NCI-H82 treated with DMSO at 0.1 percent for 48 hours (cell line): ENCODE results near the gene EYA4.

Experiments used
- DNase-seq: peaks from one replicate; lab custom pipeline; 2025; ENCODE audit not compliant: unreplicated experiment; lab: John Stamatoyannopoulos, UW

The EYA4 gene

DNA sequence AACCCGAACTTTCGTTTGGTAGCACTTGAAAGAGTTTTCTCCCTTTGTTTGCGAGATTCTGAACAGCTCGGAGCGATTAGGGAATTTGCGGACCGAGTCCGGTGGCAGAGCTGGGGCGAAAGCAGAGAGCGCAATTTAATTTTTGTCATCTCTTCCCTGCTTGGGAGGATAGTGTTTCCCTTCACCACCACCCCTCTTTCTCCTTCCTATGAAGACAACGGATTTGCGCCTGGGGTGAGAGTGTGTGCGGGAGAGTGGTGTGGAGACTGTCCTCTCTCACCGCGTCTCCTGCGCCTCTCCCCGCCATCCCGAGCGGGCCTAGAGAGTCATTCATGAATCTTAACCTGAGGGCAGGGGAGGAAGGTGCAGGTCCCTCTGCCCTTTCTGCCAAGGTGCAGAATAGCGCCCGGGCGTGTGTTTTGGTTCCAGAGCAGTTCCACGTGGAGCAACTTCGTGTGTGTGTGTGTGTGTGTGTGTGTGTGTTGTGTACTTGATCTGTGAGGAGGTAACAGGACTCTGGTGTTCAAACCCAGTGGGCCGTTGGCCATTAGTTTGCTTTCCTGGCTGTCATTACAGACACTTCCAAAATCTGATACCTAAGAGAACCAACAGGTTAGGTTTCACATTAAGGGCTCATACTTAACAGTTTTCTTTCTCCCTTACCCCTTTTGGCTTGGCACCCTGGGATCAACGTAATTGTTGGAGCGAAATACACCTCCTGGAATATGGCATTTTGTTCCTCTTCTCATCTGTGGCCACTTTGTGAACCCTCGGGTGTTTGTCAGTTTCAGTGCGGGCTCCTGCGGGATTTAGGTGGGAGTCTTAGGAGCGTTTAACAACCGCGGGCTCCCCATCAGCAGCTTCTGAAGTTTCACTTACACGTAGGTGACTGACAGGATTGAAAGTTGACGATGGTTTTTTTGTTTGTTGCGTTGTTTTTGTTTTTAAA is 1.8 kb downstream of the EYA4 start:
- no peak for DNase-seq

DNA sequence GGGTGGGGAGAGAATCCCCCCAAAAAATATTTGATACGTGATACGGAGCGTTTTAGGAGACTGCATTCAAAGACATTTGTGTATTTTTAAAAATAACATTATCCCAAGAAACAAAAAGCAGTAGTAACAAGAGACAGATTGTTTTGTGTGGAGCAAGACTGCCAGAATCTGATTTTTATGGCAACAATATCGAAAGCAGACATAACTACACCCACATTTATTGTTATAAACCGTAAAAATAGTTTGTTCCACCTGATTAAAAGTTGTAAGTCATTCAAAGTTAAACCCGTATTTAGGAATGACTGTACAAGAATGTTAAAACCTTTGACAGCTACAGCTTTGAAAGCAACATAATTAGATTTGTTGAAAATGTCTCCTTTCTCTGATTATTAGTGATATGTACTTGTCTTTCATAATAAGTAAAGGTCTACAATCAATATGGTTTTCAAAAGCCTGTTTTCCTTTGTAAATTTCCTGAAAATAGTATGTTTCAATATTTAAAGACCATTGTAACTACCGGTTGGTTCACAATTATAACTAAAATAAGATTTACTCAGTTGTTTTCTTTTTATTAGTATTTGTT is 2.7 kb downstream of the EYA4 start:
- DNase-seq, result no peak

DNA sequence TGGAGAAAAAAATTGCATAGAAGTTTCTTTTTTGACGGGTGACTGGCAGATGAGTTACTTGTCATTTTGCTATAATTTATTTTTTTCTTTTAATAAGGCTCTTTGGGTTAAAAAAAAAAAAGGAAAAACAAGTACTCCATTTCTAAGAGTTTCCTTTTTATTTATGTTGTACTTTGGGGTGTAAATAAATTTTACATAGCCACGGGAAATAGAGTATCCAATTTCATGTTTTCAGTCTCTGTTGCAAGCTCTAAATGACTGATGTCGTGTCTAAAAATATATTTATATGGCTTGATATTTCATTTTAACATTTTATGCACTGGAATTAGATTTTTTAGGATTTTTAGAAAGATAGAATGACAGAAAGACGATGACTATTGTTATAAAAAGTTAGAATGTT is 3.4 kb downstream of the EYA4 start:
- DNase-seq, result no peak

DNA sequence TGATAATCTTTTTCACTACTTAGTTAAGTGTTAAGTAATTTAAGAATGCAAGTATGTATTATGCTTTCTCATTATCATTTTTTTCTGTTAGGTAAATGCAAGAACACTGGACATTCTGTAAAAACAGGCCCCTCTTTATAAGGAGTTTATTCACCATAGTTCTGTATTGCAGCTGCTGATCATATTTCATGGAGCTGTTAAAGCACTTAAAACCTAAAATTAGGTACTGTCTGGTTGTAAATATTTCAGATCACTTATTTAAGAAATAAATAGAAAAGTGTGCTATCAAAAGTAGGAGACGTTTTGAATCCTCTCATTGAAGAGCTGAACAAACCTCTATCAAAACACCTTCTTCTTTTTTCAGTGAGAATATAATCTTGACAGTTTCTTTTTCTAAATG is 3.9 kb downstream of the EYA4 start:
- DNase-seq, result no peak

DNA sequence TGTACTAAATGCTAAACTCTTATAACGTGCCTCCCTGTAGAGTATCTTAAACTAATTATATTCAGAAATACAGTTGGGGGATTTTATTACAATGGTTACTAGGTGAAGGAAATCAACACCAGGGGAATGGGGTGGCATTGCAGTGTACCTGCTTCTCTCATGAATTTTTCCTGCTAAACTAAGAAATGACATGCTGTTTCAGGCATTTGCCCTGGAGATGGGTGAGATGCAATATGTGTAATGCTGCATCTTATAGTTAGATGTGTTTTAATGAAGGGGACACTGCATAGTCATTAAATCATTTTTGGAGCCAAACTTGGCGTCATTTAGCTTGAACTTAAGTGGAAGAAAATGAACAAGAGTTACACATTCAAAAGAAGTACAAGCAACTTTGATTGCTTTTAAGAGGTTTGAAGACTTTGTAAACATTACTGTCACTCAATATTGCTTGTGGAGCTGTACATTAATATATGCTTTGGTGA is 4.3 kb downstream of the EYA4 start:
- DNase-seq, result no peak

DNA sequence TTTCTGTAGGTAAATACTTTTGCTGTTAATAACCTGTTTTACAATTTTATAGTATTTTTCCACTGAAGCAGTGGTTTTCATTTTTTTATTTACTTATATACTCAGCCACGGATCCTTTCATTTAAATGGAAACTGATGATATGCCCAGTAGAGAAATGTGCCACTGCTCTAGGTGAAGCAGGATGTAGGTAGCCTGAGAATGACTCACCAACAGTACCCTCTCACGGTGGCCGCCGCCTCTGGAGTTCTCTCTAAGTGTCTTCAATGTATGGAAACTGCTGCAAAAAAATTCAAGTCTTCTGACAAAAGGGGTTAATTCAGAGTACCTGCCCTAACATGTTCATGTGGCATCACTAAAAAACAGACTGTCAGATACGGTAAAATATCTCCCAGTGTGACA is 6.4 kb downstream of the EYA4 start:
- DNase-seq, result no peak

DNA sequence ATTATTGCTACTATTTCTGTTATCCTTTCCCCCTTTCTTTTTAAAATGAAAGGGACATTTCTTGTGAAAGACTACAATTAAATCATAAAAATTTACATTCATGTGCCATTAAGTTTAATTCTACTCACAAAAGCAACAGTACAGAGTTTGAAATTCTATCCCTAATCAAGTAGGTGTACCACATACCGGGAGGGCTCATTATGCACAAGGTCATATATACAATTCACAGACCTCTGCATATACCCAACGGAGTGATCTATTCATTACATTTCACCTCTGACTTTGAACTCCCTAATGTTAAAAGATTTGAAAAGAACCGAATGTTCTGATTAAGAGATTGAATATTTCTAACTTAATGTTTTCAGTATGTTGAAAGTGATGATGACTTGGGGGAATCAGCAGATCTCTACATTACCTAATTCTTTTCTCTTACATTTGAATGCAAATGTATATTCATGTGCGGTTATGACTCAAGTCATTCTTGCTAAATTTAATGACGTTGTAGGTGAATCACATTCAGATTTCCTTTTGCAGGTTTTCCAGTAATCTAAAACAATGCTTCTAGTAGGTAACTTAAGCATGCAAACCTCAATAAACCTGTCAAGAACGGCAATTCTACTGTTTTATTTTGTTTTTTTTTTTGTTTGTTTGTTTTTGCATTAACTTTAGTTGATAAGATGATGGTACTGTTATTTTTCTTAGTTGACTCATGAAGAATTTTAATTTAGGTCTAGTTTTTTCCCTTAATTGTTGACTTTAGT is 7.3 kb downstream of the EYA4 start:
- DNase-seq, result no peak

DNA sequence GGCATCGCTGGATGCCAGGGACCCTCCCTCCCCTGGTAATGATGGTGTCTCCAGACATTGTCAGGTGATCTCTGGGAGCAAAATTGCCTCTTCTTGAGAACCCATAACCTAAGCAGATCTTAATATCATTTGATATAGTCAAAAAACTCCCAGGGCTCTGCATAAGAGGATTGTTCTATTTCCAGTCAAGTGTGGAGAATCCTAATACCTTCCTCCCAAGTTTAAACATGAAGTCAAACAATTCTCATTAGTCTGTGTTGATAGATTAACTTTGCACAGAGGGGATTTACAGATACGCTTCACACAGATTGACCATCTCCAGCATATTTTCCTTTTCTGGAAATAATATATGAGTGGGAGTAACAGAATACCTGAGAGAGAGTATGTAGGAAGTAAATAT is 10.5 kb downstream of the EYA4 start:
- no peak for DNase-seq

DNA sequence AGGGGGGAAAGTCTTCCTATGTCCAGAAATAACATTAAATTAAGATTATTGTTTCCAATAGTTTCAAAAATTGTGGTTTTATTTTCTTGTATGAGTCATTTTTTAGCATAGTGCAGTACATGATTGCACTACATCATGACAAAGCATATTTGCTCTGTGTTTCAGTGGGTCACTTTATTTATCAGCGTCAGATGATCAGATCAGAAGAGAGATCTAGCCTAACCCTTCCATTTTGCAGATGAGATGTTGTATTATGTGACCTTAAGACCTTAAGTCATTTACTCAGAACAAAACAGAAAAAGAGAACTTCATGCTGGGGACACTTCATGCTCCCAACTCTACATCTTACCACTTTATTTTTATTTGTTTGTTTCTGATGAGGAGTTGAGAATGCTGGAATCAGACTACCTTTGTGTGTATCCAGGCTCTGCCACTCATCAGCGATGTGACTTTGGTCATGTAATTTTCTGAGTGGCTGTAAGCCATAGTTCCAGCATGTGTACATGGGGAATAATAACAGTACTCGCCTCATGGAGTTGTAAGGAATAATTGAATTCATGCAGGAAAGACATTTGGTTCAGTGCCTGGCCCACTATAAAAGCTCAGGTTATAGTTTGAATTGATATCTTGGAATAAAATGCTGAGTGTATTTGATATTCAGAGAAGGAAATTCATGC is 13.5 kb downstream of the EYA4 start:
- no peak for DNase-seq

DNA sequence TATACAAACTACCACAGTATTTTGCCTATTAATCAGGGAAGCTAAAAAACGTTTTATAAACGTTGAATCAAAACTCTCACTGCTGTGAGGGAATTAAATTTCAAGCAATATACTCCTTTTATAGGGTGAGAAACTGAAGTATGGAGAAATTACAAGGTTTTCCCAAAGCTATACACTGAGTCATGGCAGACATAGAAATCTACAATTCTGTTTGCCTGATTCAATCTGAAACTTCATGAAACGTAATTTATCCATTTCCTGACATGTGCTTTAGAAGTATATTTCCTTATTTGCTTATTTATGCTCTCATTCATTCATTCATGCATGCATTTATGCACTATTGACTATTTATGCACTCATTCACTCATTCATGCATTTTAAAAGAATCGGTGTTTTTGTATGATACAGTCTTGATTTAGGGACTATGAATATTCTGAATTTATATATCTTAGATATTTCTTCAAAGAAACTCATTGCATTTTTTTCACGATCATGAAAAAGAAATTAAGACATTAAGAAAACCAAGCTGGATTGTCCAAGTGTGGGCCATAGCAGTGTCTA is 16.5 kb downstream of the EYA4 start:
- DNase-seq, result no peak

DNA sequence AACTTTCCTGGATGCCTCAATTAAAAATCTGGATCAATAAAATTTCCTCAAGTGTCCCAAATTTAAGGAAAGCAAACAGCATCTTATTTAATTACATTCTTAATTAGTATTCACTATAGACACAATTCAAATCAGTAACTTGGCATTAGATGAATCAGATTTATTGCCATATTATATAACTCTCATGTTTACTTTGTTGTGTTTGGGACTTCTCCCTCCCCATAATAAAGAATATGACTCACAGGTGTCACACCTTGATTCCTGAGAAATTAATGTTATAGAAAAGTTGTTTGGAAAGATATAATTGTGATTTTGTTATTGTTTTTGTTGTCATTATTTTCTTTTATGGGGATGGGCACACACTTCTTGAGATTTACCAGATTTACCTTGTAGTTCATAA is 18.4 kb downstream of the EYA4 start:
- no peak for DNase-seq

DNA sequence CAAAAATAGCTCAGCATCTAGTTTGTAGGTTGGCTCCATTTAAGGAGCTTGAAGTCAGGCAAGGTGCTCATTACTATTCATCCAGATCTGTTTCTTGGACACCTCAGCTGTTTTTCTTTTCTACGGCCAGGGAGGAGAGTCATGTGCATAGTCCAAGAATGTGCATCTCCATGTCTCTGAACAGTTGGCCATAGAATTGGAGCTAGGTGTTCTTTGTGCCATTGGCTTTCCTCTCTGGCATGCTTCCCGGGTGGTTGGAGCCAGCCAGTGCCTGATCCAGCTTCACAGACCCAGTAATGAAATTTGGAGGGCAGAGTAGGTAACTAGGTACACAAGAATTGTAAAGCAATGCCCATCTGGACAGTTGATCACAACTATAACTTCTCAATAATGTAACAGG is 21.6 kb downstream of the EYA4 start:
- no peak for DNase-seq

DNA sequence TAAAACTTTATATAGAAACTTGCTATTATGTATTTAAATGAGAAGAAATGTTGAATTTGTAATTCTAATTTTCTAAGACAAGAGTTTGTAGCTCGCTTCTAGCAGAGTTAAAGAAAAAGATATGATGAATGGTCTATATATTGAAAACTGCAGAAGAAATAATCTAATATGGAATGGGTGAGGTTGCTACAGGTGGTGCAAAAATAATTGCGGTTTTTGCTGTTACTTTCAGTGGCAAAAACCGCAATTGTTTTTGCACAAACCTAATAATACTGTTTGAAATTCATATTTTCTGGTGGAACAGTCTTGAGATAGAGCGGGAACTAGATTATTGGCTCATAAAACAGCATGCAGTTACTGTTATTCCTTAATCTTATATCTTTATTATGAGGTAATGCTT is 23.9 kb downstream of the EYA4 start:
- DNase-seq, result no peak

DNA sequence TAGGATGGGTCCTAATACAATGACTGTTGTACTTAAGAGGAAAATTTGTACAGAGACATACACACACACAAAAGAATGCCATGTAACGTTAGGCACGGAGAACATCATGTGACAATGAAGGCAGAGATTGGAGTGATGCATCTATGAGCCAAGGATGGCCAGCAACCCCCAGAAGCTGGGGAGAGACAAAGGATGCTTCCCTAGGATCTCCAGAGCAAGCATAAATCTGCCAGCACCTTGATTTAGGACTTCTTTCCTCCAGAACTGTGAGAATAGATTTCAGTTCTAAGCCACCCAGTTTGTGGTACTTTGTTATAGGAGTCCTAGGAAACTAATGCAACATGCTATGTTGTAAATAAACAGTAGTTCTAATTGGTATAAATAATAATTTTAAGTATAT is 25.0 kb downstream of the EYA4 start:
- DNase-seq, result no peak

DNA sequence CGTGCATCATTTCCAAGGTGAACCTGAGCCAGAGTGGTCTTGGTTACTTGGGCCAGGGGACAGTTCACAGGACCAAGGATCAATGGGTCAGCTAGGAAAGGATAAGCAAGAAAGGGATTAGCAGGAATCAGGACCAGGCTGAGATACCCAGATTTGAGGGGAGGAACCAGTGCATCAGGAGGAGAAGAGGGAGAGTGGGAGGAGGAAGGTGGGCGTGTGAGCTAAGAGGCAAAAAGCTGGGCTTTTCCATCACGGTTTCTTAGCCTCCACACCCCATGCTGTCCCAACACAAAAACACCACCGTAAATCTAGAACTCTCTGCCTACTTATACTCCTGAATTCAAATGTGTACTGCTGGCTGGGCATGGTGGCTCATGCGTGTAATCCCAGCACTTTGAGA is 27.5 kb downstream of the EYA4 start:
- DNase-seq, result no peak

DNA sequence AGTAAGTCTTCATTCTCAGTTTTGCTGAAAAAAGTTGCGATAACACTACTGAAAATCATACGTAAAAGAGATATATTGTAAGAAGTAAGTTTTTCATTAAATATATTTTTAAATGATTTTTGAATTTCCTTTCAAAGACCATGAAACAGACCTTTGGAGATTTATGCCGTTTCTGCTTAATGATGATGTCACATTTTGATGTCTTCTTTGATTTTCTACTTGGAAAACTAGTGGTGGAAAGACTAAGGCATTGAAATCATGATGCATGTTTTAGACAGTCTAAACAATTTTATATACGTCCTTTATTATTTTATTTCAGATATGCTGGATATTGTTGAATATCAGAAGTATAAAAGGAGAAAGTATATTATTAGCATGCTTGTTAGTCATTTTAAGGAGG is 33.7 kb downstream of the EYA4 start:
- DNase-seq, result no peak

DNA sequence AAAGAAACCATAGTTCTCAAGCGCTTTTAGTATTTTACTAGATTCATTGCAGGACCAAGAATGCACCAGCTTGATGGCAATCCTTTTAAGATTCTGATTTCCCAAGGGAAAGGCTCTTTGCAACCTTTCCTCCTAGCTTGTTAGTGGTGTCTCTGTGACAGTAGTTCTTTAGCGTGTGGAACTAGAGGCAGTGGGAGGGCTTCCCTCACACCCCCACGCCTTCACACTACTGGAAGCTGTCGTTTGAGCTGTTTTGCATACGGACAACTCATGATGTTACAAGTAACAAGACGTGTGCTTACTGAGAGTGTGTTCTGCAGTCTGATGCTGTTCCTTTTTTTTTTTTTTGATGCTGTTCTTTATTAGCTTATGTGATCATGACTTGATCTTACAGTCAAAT is 34.1 kb downstream of the EYA4 start:
- DNase-seq, result no peak

DNA sequence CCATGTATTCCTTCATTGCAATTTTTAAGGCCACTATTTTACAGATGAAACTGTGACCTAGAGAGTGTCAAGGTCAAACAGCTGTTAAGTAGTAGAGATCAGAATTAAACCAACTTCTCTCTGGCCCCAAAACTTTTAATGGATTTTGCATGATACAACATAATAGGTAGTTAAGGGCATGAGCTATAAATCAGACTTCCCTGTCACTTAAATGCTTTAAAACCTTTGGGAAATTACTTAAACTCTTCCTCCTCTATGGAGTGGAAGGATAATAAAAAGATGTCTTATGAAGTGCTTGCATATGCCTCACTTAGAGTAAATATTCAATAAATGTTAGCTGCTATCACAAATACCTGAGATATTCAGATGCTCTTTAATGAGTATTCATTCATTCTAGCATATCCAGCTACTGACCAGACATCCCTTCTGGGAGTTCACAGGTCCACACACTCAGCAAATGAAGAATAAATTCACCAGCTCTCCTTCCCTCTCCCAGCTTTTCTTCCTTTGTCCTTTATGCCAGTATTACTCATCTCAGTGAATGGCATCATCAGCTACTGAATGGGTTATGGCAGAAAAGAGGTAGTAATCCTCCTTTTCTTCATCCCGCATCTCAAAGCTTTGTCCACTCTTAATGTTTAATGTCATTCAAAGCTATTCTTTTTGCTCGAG is 36.2 kb downstream of the EYA4 start:
- no peak for DNase-seq

DNA sequence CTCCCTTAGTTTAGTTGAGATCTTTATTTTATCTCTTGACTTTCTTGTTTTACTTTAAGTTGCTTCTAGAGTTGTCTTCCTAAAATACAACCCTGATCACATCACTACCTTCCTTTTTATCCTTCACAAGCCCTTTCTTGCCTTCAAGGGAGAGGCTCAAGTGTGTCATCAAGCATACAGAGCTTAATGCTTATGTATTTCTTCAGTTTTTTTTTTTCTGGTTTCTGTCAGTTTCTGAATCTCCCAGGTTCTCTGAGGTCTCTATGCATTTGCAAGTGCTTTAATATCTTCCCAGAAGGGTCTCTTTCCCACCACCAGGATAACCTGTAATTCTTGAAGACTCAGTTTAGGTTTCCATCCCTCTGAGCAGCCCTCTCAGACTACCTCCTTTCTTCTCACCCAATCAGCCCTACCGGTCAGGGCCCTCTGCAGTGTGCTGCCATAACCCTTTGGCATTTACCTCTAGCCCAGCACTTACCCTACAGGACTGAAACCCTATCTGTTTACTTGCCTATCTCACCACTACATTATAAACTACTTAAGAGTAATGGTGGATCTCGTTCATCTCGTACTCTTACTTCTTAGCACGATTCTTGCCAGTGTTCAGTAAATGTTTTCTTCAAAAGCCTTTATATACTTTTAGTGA is 36.9 kb downstream of the EYA4 start:
- DNase-seq, result no peak

DNA sequence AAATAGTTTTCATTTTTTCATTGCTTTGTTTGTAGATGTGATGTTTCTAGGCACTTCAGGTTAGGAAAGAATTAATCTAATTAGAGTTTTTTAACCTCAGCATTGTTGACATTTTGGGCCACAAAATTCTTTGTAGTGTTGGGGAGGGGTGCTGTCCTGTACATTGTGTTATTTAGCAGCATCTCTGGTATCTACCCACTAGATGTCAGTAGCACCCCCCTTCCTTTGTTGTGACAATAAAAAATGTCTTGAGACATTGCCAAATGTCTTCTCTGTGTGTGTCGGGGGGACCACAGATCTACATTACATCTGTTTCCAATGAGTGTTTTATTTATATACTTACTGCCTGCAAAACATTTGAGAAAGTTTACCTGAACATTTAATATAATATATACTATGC is 45.6 kb downstream of the EYA4 start:
- DNase-seq, result no peak
